Measurements from ENCODE around the gene APBA2.

APBA2 gene

DNA sequence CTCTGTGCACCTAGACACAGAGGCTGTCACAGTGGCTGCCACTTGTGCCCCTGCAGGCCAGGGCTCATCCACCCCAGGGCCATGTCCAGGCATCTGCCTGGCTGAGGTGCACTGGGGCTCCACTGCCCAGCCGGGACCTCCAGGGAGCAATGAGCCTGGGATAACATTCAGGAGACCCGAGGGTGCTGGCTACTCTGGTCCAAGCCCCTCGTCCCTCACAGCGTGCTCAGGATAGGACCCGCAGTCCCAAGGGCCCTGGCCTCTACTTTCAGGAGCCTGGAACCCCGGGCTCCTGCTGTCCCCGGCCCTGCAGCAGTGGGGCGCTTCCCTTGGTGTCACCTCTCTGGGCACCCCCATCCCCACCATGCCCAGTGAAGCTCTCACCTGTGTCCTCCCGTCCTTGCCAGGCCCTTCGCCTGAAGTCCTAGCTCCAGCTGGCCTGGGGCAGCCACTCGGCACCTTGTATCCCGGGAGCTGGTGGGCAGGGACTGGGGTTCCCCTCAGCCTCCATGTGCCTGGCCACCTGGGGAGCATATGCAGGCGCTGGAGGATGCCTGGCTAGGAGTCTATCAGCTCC is 226.0 kb downstream of the APBA2 start:
- H4K8ac ChIP-seq (ENCODE audit: low read depth, low read length), result no peak overlapping the region
- no peak overlapping the region for H2BK12ac ChIP-seq (ENCODE audit: low read length)
- H3K27ac ChIP-seq (replicated peaks; ENCODE audit: low read length), result no peak overlapping the region
- H3K4me2 ChIP-seq (ENCODE audit: insufficient read depth, low read length, poor library complexity, severe bottlenecking), result no peak overlapping the region
- no peaks in the 10 kb centered on the region for H3K9me3 ChIP-seq (replicated peaks in 1 of 2; ENCODE audit: control insufficient read depth in 2 of 2, insufficient read depth in 1 of 2, low read depth in 1 of 2, low read length in 2 of 2)
- WGBS, 2 donors (ENCODE audit: extremely low coverage in 2 of 2, insufficient read length in 2 of 2, insufficient replicate concordance in 1 of 2), result no CpG with 5 or more reads among the region's 13 CpGs
- H3K27me3 ChIP-seq (ENCODE audit: control insufficient read depth in 3 of 3, insufficient read depth in 3 of 3, low read depth in 1 of 3, low read length in 3 of 3), result no peaks in the 10 kb centered on the region
- no peak overlapping the region for H2AFZ ChIP-seq (ENCODE audit: low read length)
- peaks cover 7 to 35% of the 10 kb centered on the region in 2 donors for H3K36me3 ChIP-seq (replicated peaks in 1 of 2; ENCODE audit: control insufficient read depth in 2 of 2, insufficient read depth in 2 of 2, low read length in 2 of 2)
- H3K4me1 ChIP-seq (ENCODE audit: control insufficient read depth in 2 of 2, insufficient read depth in 1 of 2, low read depth in 1 of 2, low read length in 2 of 2), result peaks cover 21 to 22% of the 10 kb centered on the region in 2 donors
- peaks cover 9% of the 10 kb centered on the region for H3K79me1 ChIP-seq (ENCODE audit: low read depth, low read length)
- H2BK120ac ChIP-seq (ENCODE audit: low read depth, low read length), result no peak overlapping the region
- no peak overlapping the region for H3K4me3 ChIP-seq (ENCODE audit: low read length in 2 of 2)
- H2BK5ac ChIP-seq (ENCODE audit: low read length), result no peak overlapping the region
- H3K18ac ChIP-seq (ENCODE audit: low read length), result no peak overlapping the region
- no peak overlapping the region for H4K91ac ChIP-seq (ENCODE audit: low read depth, low read length, poor library complexity)
- no peak for DNase-seq (ENCODE audit: low spot score)
- H3K4ac ChIP-seq (ENCODE audit: low read length), result no peak overlapping the region
- peak overlapping the region; percentile 97 for H3K14ac ChIP-seq (ENCODE audit: low read length)
- H2AK5ac ChIP-seq (ENCODE audit: low read depth, low read length), result no peak overlapping the region
- no peak overlapping the region for H2BK15ac ChIP-seq (ENCODE audit: low read length)
- H3K23ac ChIP-seq (ENCODE audit: low read depth, low read length, poor library complexity), result no peak overlapping the region
- H3K9ac ChIP-seq (ENCODE audit: low read depth, low read length, poor library complexity), result no peak overlapping the region

DNA sequence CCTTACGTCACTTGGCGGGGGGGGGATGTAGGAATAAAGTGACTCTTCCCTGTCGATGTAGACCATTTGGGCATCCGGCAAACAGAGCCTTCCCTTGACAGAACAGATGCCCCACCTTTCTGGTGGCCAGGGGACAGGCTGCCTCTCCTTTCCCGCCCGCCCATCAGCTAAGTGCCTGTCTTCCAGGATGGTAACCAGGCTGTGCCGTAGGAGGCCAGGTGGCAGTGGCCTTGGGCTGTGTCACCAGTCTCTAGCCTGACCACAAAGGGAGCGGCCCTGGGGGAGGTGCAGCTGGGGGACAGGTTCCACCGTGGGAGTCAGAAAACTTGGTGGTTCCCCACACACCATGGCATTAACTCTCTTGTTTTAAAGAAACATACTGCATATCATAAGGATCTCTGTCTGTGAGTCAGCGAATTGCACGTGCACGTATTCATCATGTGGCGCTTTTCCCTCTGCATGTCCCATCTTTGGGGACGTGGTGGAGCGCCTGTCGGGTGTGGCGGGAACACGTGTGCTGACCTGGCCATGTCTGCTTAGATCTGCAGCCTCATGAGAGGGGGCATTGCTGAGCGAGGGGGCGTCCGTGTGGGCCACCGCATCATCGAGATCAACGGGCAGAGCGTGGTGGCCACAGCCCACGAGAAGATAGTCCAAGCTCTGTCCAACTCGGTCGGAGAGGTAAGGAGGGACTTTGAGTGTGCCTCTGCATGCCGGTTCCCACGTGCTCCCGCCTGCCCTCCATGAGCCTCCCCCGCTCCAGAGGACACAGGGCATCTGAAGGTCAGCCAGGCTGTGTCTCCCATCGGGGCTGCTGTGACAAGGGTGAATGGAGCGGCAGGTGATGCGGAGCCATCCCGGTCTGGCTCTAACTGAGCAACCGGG is 227.8 kb downstream of the APBA2 start:
- Histone ChIP-seq H3K27ac (replicated peaks; ENCODE audit: low read length) (no peak overlapping the region), H4K8ac (ENCODE audit: low read depth, low read length) (no peak overlapping the region), H2BK15ac (ENCODE audit: low read length) (no peak overlapping the region), H3K4ac (ENCODE audit: low read length) (no peak overlapping the region), H4K91ac (ENCODE audit: low read depth, low read length, poor library complexity) (no peak overlapping the region), H3K79me1 (ENCODE audit: low read depth, low read length) (peaks cover 6% of the 10 kb centered on the region), H3K36me3 (replicated peaks in 1 of 2; ENCODE audit: control insufficient read depth in 2 of 2, insufficient read depth in 2 of 2, low read length in 2 of 2) (peaks cover 5 to 21% of the 10 kb centered on the region in 2 donors), H3K27me3 (ENCODE audit: control insufficient read depth in 3 of 3, insufficient read depth in 3 of 3, low read depth in 1 of 3, low read length in 3 of 3) (no peaks in the 10 kb centered on the region), H3K9me3 (replicated peaks in 1 of 2; ENCODE audit: control insufficient read depth in 2 of 2, insufficient read depth in 1 of 2, low read depth in 1 of 2, low read length in 2 of 2) (no peaks in the 10 kb centered on the region), H2AFZ (ENCODE audit: low read length) (no peak overlapping the region), H2BK12ac (ENCODE audit: low read length) (peak overlapping the region; percentile 31), H2BK120ac (ENCODE audit: low read depth, low read length) (no peak overlapping the region), H3K4me2 (ENCODE audit: insufficient read depth, low read length, poor library complexity, severe bottlenecking) (no peak overlapping the region), H3K14ac (ENCODE audit: low read length) (peak overlapping the region; percentile 65), H2BK5ac (ENCODE audit: low read length) (no peak overlapping the region), H3K9ac (ENCODE audit: low read depth, low read length, poor library complexity) (peak overlapping the region; percentile 34), H3K4me1 (ENCODE audit: control insufficient read depth in 2 of 2, insufficient read depth in 1 of 2, low read depth in 1 of 2, low read length in 2 of 2) (peaks cover 21 to 22% of the 10 kb centered on the region in 2 donors), H3K4me3 (ENCODE audit: low read length in 2 of 2) (no peak overlapping the region), H2AK5ac (ENCODE audit: low read depth, low read length) (peak overlapping the region; percentile 80), H3K23ac (ENCODE audit: low read depth, low read length, poor library complexity) (peak overlapping the region; percentile 47), H3K18ac (ENCODE audit: low read length) (peak overlapping the region; percentile 20)
- no CpG with 5 or more reads among the region's 37 CpGs for WGBS, 2 donors (ENCODE audit: extremely low coverage in 2 of 2, insufficient read length in 2 of 2, insufficient replicate concordance in 1 of 2)
- DNase-seq (ENCODE audit: low spot score), result no peak

DNA sequence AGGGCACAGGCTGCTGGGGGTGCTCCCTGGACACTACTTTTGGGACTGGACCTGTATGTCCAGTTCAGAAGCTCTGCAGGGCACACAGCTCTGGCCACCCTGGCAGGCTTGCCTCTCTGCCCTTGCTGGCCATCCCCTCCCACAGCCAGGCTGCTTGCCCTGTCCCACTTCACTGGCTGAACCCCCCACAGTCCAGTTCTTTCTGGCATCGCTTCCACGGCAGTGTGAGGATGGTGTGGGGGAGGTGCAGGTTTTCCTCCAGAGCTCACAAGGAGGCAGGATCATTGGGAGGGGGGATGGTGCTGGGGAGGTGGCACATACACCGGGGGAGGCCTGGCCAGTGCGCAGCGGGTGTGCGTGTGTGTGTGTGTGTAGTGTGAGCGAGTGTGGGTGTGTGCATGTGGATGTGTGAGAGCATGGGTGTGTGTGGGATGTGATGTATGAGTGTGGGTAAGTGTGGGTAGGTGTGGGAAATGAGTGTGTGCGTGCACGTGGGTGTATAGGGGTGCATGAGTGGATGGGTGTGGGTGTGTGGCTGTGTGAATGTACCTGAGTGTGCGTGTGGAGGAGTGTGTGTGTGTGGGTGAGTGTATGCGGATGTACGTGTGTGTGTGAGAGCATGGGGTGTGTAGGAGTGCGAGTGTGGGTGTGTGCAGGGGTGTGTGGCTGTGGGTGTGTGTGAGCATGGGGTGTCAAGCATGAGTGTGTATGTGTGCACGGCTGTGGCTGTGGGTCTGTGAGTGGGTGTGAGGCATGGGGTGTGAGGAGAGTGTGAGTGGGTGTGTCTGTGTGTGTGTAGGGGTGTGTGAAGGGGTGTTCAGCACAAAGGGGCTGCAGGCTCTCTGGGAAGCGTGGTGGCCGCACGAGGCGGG is 228.7 kb downstream of the APBA2 start:
- H3K9me3 ChIP-seq (replicated peaks in 1 of 2; ENCODE audit: control insufficient read depth in 2 of 2, insufficient read depth in 1 of 2, low read depth in 1 of 2, low read length in 2 of 2), result no peaks in the 10 kb centered on the region
- peak overlapping the region; percentile 98 for H3K4ac ChIP-seq (ENCODE audit: low read length)
- peak overlapping the region; percentile 58 for H2BK12ac ChIP-seq (ENCODE audit: low read length)
- H3K23ac ChIP-seq (ENCODE audit: low read depth, low read length, poor library complexity), result peak overlapping the region; percentile 1
- peak overlapping the region; percentile 86 for H3K9ac ChIP-seq (ENCODE audit: low read depth, low read length, poor library complexity)
- DNase-seq (ENCODE audit: low spot score), result no peak
- H2AK5ac ChIP-seq (ENCODE audit: low read depth, low read length), result peak overlapping the region; percentile 88
- H2BK120ac ChIP-seq (ENCODE audit: low read depth, low read length), result peak overlapping the region; percentile 87
- H3K4me2 ChIP-seq (ENCODE audit: insufficient read depth, low read length, poor library complexity, severe bottlenecking), result peak overlapping the region; percentile 33
- peak overlapping the region; percentile 91 for H3K14ac ChIP-seq (ENCODE audit: low read length)
- peaks cover 3 to 13% of the 10 kb centered on the region in 2 donors for H3K36me3 ChIP-seq (replicated peaks in 1 of 2; ENCODE audit: control insufficient read depth in 2 of 2, insufficient read depth in 2 of 2, low read length in 2 of 2)
- H3K79me1 ChIP-seq (ENCODE audit: low read depth, low read length), result peaks cover 5% of the 10 kb centered on the region
- H3K18ac ChIP-seq (ENCODE audit: low read length), result peak overlapping the region; percentile 95
- peaks cover 21 to 22% of the 10 kb centered on the region in 2 donors for H3K4me1 ChIP-seq (ENCODE audit: control insufficient read depth in 2 of 2, insufficient read depth in 1 of 2, low read depth in 1 of 2, low read length in 2 of 2)
- no peaks in the 10 kb centered on the region for H3K27me3 ChIP-seq (ENCODE audit: control insufficient read depth in 3 of 3, insufficient read depth in 3 of 3, low read depth in 1 of 3, low read length in 3 of 3)
- H3K4me3 ChIP-seq (ENCODE audit: low read length in 2 of 2), result peak overlapping the region in 1 of 2 donors; percentile 57
- peak overlapping the region; percentile 43 for H4K8ac ChIP-seq (ENCODE audit: low read depth, low read length)
- H4K91ac ChIP-seq (ENCODE audit: low read depth, low read length, poor library complexity), result peak overlapping the region; percentile 94
- H3K27ac ChIP-seq (replicated peaks; ENCODE audit: low read length), result no peak overlapping the region
- peak overlapping the region; percentile 49 for H2BK15ac ChIP-seq (ENCODE audit: low read length)
- 100% methylated on average over 4 of the region's 18 CpGs; no CpG with 5 or more reads in 1 of the 2 donors for WGBS, 2 donors (ENCODE audit: extremely low coverage in 2 of 2, insufficient read length in 2 of 2, insufficient replicate concordance in 1 of 2)
- H2BK5ac ChIP-seq (ENCODE audit: low read length), result peak overlapping the region; percentile 95
- H2AFZ ChIP-seq (ENCODE audit: low read length), result peak overlapping the region; percentile 68
